Measurements from ENCODE around the gene NUP205.
A peak's percentile ranks its signal among the peaks of the same experiment; 100 is the strongest.

- TF ChIP-seq CTCF (IDR thresholded peaks at IDR 0.05; ENCODE audit: low read length) = peak; percentile 99
- no peak for TF ChIP-seq EZH2 (IDR thresholded peaks at IDR 0.05; ENCODE audit: borderline replicate concordance, low read length)
Observed at GRCh38 chr7:135620980-135621850, 63.5 kb downstream of the NUP205 start.

Data from OCI-LY1 (cell line).